Small intestine (tissue), 7 donors: ENCODE measurements around the gene CCR5. TPM values are rescaled to one million over a fixed set of nuclear protein-coding genes. Genes with fewer than 3 reads are reported as not detected.
A peak's percentile ranks its signal among the peaks of the same experiment; 100 is the strongest.

Experiments used
- DNase-seq, 2 donors: peaks; one replicate each; pipeline versions ENCODE4 v3.0.0 to v3.0.0-alpha.2; 2013
- FAIRE-seq: peaks from 2 replicates; lab custom pipeline; 2012; peaks lifted over from hg19 to GRCh38; lab: Jason Lieb, UNC
- H3K27ac ChIP-seq, 3 donors: one replicate each; pipeline ENCODE4 v1.5.1; 2013; ENCODE audit warnings: low read length in 2 of 3, mild to moderate bottlenecking in 2 of 3, control low read depth in 1 of 3, inconsistent platforms in 1 of 3, low read depth in 1 of 3, moderate library complexity in 1 of 3
- H3K27me3 ChIP-seq, 3 donors: one replicate each; pipeline ENCODE4 v1.6.1; 2013; ENCODE audit warnings: low read length in 3 of 3, inconsistent platforms in 1 of 3; ENCODE audit not compliant: control insufficient read depth in 3 of 3, insufficient read depth in 3 of 3
- H3K36me3 ChIP-seq, 3 donors: one replicate each; pipeline ENCODE4 v1.6.1; 2013; ENCODE audit warnings: low read length in 3 of 3, inconsistent platforms in 1 of 3, low read depth in 1 of 3, mild to moderate bottlenecking in 1 of 3, moderate library complexity in 1 of 3; ENCODE audit not compliant: control insufficient read depth in 3 of 3, insufficient read depth in 2 of 3
- H3K4me1 ChIP-seq, 3 donors: one replicate each; pipeline ENCODE4 v1.6.1; 2013; ENCODE audit warnings: low read length in 2 of 3, inconsistent platforms in 1 of 3, low read depth in 1 of 3, mild to moderate bottlenecking in 1 of 3, moderate library complexity in 1 of 3; ENCODE audit not compliant: control insufficient read depth in 3 of 3, insufficient read depth in 2 of 3
- H3K4me3 ChIP-seq, 3 donors: one replicate each; pipeline ENCODE4 v1.5.1; 2013; ENCODE audit warnings: low read length in 3 of 3, control low read depth in 1 of 3, inconsistent platforms in 1 of 3, low read depth in 1 of 3, mild to moderate bottlenecking in 1 of 3, moderate library complexity in 1 of 3
- H3K9me3 ChIP-seq, 2 donors: one replicate each; pipeline ENCODE4 v1.6.1; 2013; ENCODE audit warnings: low read depth in 1 of 2, low read length in 1 of 2; ENCODE audit not compliant: control insufficient read depth in 2 of 2, insufficient read depth in 1 of 2
- WGBS, 3 donors: extraction: QIAGEN DNeasy Blood & Tissue Kit; methylation state at CpG; one replicate each; pipeline ENCODE4 v1.1.7; 2013; 5-methylcytosine and 5-hydroxymethylcytosine counted together
- polyA plus RNA-seq, 4 donors: library from polyadenylated mRNA; stranded (reverse) in 3 of 4; unstranded in 1 of 4; fragments of 200-250 nt in 3 of 4; fragments of 120-200 nt in 1 of 4; gene quantifications; one replicate each; pipeline versions ENCODE4 v1.2.1 to v1.2.3, GENCODE V29; 2013
- donor health status: healthy with polysubstance abuse.
- donor health status: control.
- donor health status: control.
- donor health status: Bipolar disorder and iron deficiency.
- donor health status: healthy.

The CCR5 gene
- polyA plus RNA-seq, 4 donors, result 0.81 to 1.5 (median 0.92) TPM

DNA sequence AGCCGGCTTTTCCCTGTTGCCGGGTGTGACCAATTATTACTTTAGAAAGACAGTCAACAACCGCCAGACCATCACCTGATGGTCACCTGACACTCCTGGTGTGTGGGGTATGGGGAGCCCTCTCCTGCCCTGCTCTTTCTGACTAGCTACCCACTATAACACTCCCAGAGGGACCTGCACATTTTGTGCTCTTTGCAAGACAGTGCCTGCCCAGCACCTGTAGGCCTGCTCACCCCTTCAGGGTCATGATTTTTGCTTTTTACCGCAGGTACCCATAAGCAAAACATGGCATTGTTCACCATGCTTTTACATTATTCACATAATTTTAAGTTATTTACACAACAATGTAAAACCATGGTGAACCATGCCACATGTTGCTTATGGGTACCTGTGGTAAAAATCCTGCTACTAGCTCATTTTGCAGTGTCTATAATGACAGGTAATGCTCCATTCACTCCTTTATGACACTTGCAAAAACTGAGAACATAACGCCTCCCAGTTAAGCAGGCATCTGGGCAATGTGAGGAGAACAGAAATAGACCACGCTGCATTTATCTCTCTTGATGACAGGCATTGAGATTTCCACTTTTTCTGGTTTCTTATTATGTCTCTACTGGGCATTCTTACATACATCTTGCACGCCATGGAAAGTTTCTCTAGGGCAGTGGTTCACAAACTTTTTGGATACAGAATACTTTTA, 46.2 kb downstream of the CCR5 start:
- WGBS, 3 donors, result 55 to 74% (median 64%) methylated on average over 7 of the region's 7 CpGs
- DNase-seq (peak in 1 of 2 donors; percentile 59), FAIRE-seq (no peak)
- Histone ChIP-seq H3K4me3 (no peak overlapping the region), H3K9me3 (peaks cover 0 to 2% of the 10 kb centered on the region in 2 donors), H3K4me1 (peaks cover 2 to 21% (median 7%) of the 10 kb centered on the region in 3 donors), H3K27ac (peak overlapping the region in 2 of 3 donors; percentile 32 to 58), H3K36me3 (no peaks in the 10 kb centered on the region), H3K27me3 (no peaks in the 10 kb centered on the region)

- no peak overlapping the region for H3K27ac ChIP-seq
- no peak overlapping the region for H3K4me3 ChIP-seq
- H3K27me3 ChIP-seq, result no peaks in the 10 kb centered on the region
- WGBS, 3 donors, result 83 to 85% (median 83%) methylated on average over 9 of the region's 9 CpGs
- peaks cover 0 to 2% of the 10 kb centered on the region in 2 donors for H3K9me3 ChIP-seq
- no peak for DNase-seq
- FAIRE-seq, result no peak
- peaks cover 2 to 21% (median 5%) of the 10 kb centered on the region in 3 donors for H3K4me1 ChIP-seq
- H3K36me3 ChIP-seq, result no peaks in the 10 kb centered on the region
Observed at GRCh38 chr3:46417841-46418611, 47.3 kb downstream of the CCR5 start.

DNA sequence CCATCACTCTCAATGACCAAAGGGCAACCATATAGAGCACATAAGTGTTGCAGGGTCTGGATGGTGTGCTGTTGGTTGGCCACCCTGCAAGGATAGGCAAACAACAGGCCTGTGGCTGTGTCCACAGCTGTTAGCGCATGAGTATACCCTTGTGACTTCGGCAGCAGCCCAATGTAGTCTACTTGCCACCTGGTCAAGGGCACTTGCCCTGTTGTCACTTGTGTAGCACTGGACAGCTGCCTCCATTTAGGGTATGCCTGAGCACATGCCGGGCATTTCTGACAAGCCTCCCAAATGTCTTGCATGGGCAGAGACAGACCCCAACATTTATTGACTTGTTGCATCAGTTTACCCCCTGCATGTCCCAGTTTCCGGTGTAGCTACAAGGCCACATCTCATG, 49.1 kb downstream of the CCR5 start:
- Histone ChIP-seq H3K4me3 (no peak overlapping the region), H3K4me1 (peaks cover 2 to 21% (median 5%) of the 10 kb centered on the region in 3 donors), H3K27ac (no peak overlapping the region), H3K36me3 (no peaks in the 10 kb centered on the region), H3K27me3 (no peaks in the 10 kb centered on the region), H3K9me3 (peaks cover 0 to 2% of the 10 kb centered on the region in 2 donors)
- WGBS, 3 donors, result 97 to 100% (median 97%) methylated on average over 4 of the region's 4 CpGs
- DNase-seq (no peak), FAIRE-seq (no peak)

DNA sequence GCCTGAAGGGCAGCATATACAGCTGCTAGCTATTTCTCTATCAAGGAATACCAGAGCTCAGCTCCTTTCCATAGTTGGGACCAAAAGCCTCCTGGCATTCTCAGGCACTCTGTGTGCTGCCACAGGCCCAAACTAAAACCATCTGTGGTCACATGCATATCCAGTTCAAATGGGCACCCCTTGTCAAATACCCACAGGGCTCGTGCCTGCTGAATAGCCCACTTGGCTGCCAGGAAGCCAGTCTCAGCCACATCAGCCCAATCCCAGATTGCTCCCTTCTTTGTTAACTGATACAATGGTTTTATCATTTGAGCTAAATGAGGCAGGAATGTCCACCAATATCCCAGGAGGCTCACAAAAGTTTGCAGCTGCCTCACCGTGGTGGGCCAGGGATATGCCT, 50.2 kb downstream of the CCR5 start:
- DNase-seq, result no peak
- no peak overlapping the region for H3K27ac ChIP-seq
- peaks cover 2 to 10% (median 3%) of the 10 kb centered on the region in 3 donors for H3K4me1 ChIP-seq
- H3K4me3 ChIP-seq, result no peak overlapping the region
- H3K36me3 ChIP-seq, result no peaks in the 10 kb centered on the region
- FAIRE-seq, result no peak
- WGBS, 3 donors, result 93 to 98% (median 94%) methylated on average over 2 of the region's 2 CpGs
- no peaks in the 10 kb centered on the region for H3K27me3 ChIP-seq
- peaks cover 0 to 2% of the 10 kb centered on the region in 2 donors for H3K9me3 ChIP-seq

DNA sequence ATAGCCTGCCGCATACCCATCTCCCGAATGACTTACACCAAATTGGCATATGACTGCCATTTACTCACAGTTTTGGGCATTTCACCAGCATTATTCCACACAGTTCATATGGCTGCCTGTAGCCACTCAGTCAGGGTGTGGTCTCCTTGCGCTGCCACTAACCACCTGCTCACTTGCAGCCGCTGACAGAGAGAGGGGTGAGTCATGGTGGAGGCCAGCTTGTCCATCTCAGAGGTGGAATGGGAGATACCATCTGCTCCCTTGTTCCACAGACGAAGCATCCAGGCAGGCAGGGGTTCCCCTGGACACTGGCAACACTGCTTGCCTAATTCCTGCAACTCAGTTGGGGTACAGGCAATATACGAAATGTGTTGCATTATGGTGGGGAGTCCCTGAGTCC, 51.9 kb downstream of the CCR5 start:
- Histone ChIP-seq H3K36me3 (no peaks in the 10 kb centered on the region), H3K27me3 (no peaks in the 10 kb centered on the region), H3K27ac (no peak overlapping the region), H3K9me3 (peaks cover 0 to 2% of the 10 kb centered on the region in 2 donors), H3K4me3 (no peak overlapping the region), H3K4me1 (peaks cover 0 to under 1% (median 0%) of the 10 kb centered on the region in 3 donors)
- peak; percentile 33 to 70 for DNase-seq
- FAIRE-seq, result no peak
- WGBS, 3 donors, result 53 to 78% (median 63%) methylated on average over 6 of the region's 6 CpGs

- no peaks in the 10 kb centered on the region for H3K36me3 ChIP-seq
- H3K4me3 ChIP-seq, result no peak overlapping the region
- 74 to 83% (median 83%) methylated on average over 5 of the region's 5 CpGs for WGBS, 3 donors
- no peak for DNase-seq
- no peak for FAIRE-seq
- peaks cover 0 to 2% of the 10 kb centered on the region in 2 donors for H3K9me3 ChIP-seq
- H3K27me3 ChIP-seq, result no peaks in the 10 kb centered on the region
- H3K27ac ChIP-seq, result no peak overlapping the region
- H3K4me1 ChIP-seq, result peaks cover 0 to 11% (median 1%) of the 10 kb centered on the region in 3 donors
Observed at GRCh38 chr3:46423588-46423987, 52.8 kb downstream of the CCR5 start.

Other genes with a start within 250 kb of the CCR5 start
- gene CCR1, start 162.6 kb upstream of the CCR5 start, polyA plus RNA-seq, result 1 to 10 TPM in 3 of 4 donors, under 1 TPM in 1; 0.45 to 3.6 (median 2.1) TPM
- under 1 TPM in 1 of 4 donors, not detected in 3; 0.22 TPM for gene CCR3, start 128.5 kb upstream of the CCR5 start, polyA plus RNA-seq
- gene CCR2, start 16.8 kb upstream of the CCR5 start, polyA plus RNA-seq, result 1 to 10 TPM in 2 of 4 donors, under 1 TPM in 1, not detected in 1; 0.87 to 1.4 (median 1.3) TPM
- gene CCRL2, start 36.3 kb downstream of the CCR5 start, polyA plus RNA-seq, result 10 to 100 TPM; 10.7 to 13.9 (median 12.2) TPM
- gene LTF, start 94.0 kb downstream of the CCR5 start, polyA plus RNA-seq, result 1 to 10 TPM in 2 of 4 donors, under 1 TPM in 2; 0.22 to 6.0 (median 1.5) TPM
- under 1 TPM in 1 of 4 donors, not detected in 3; 0.06 TPM for gene RTP3, start 127.0 kb downstream of the CCR5 start, polyA plus RNA-seq
- under 1 TPM in 3 of 4 donors, not detected in 1; 0.22 to 0.66 (median 0.61) TPM for gene LRRC2, start 195.4 kb downstream of the CCR5 start, polyA plus RNA-seq
- not detected for gene FAM240A, start 241.6 kb downstream of the CCR5 start, polyA plus RNA-seq